Fibroblast of skin of abdomen (primary cell): ENCODE data around the gene MAGOHB. TPM values are rescaled to one million over a fixed set of nuclear protein-coding genes. Genes with fewer than 3 reads are reported as not detected.
"Not testable (repeated sequence)": the region's sequence is repeated elsewhere in the genome, so short reads cannot be mapped to it uniquely, and the experiment has no call there.

ENCODE experiments used
- DNase-seq: peaks from one replicate; pipeline ENCODE4 v3.0.0-alpha.2; 2013
- polyA plus RNA-seq, 2 experiments: library from polyadenylated mRNA; unstranded; fragments of 120-200 nt; gene quantifications; one replicate each; pipeline ENCODE4 v1.2.1, GENCODE V29; 2013; ENCODE audit not compliant: insufficient read length in 2 of 2

Gene MAGOHB
- polyA plus RNA-seq (2013, experiment 1 of 2; ENCODE audit: insufficient read length): 42.8 TPM
- 37.4 TPM for polyA plus RNA-seq (2013, experiment 2 of 2; ENCODE audit: insufficient read length)

- peak; percentile 98 for DNase-seq
Measured at GRCh38 chr12:10613349-10614055, at the start of gene MAGOHB. TSS of gene MAGOHB (minus strand) at chr12:10613609. CDS start at chr12:10613532, 77 bp downstream.

- DNase-seq: peak; percentile 16
Measured at GRCh38 chr12:10661338-10661737, 47.9 kb upstream of the MAGOHB start.

GRCh38 chr12:10654003-10654402 is 40.6 kb upstream of the MAGOHB start:
- DNase-seq: no peak

- no peak for DNase-seq
Measured at GRCh38 chr12:10652192-10652591, 38.8 kb upstream of the MAGOHB start.

- DNase-seq: not testable (repeated sequence)
Measured at GRCh38 chr12:10646576-10646975, 33.2 kb upstream of the MAGOHB start.

- no peak for DNase-seq
Measured at GRCh38 chr12:10645910-10646309, 32.5 kb upstream of the MAGOHB start.

- peak; percentile 45 for DNase-seq
Measured at GRCh38 chr12:10641735-10642500, 28.5 kb upstream of the MAGOHB start.

- no peak for DNase-seq
Measured at GRCh38 chr12:10638728-10639127, 25.3 kb upstream of the MAGOHB start.

- no peak for DNase-seq
Measured at GRCh38 chr12:10636611-10637010, 23.2 kb upstream of the MAGOHB start.

GRCh38 chr12:10636124-10636523 is 22.7 kb upstream of the MAGOHB start:
- DNase-seq: no peak

GRCh38 chr12:10635306-10635705 is 21.9 kb upstream of the MAGOHB start:
- no peak for DNase-seq

GRCh38 chr12:10634427-10634826 is 21.0 kb upstream of the MAGOHB start:
- DNase-seq: peak; percentile 85

- DNase-seq: no peak
Measured at GRCh38 chr12:10633541-10633940, 20.1 kb upstream of the MAGOHB start.

GRCh38 chr12:10632226-10632625 is 18.8 kb upstream of the MAGOHB start:
- DNase-seq: peak; percentile 43

GRCh38 chr12:10624605-10625004 is 11.2 kb upstream of the MAGOHB start:
- DNase-seq: no peak

- DNase-seq: peak; percentile 23
Measured at GRCh38 chr12:10623131-10623530, 9.7 kb upstream of the MAGOHB start.

- no peak for DNase-seq
Measured at GRCh38 chr12:10621278-10621677, 7.9 kb upstream of the MAGOHB start.

GRCh38 chr12:10620078-10620779 is 6.8 kb upstream of the MAGOHB start:
- DNase-seq: no peak

- DNase-seq: peak; percentile 87
Measured at GRCh38 chr12:10618338-10618987, 5.1 kb upstream of the MAGOHB start.

GRCh38 chr12:10617863-10618262 is 4.5 kb upstream of the MAGOHB start:
- peak; percentile 50 for DNase-seq

GRCh38 chr12:10615532-10615931 is 2.1 kb upstream of the MAGOHB start:
- no peak for DNase-seq

- no peak for DNase-seq
Measured at GRCh38 chr12:10614056-10614370, 604 bp upstream of the MAGOHB start.

- no peak for DNase-seq
Measured at GRCh38 chr12:10612984-10613348, 443 bp downstream of the MAGOHB start.
